Measurements from ENCODE around the gene OR10H2.
"Not testable (repeated sequence)": the region's sequence is repeated elsewhere in the genome, so short reads cannot be mapped to it uniquely, and the experiment has no call there.

OR10H2 gene

DNA sequence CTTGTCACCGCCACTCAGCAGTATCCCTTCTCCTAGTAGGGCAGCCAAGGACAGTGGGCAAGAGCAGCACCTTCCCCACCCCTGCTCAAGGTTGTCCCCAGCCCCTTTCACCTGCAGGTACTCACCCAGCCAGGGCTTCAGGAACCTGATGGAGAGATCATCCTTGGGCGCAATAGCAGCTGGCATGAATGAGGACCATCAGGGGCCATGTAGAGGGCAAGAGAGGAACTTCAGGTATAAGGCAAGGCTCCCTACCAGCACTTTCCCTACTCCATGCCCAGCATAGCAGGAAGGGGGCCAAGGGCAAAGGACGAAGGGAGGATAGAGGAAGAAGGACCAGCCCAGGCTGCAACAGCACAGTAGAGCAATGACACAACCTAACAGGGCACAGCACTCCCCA, 46.3 kb downstream of the OR10H2 start:
- not testable (repeated sequence) for DNase-seq

DNA sequence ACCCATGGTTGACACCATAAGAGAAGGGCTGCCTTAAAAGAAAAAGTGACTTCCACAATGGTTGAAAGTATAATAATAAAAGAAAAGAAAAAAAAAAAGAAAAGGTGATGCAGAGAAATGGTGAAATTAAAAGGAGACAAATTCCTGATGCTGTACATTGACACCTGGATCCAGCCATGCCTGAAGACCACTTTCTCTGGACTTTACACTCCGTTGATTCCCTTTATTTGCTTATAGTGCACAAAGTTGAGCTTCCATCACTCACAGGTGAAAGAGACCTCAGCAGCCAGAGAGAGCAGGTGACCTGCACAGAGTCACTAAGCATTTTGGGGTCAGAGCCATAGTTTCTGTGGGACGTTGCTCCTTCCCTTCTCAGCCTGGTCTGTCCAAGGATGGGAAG, 47.4 kb downstream of the OR10H2 start:
- DNase-seq: no peak

DNA sequence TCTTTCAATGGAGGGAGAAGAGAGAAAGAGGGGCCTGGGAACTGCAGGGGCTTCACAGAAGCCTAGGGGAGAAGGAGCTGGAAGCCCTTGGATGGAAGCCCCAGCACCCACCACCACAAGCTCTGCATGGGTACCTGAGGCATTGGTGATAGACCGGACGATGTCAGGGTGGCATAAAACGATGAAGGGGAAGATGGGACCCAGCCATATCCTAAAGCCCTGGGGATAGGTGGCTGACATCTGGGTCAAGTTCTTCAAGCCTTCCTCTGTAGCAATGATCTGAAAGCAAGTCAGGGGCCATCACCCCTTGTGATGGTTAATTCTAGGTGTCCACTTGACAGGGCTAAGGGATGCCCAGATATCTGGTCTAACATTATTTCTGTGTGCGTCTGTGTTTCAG, 48.4 kb downstream of the OR10H2 start:
- DNase-seq: no peak

DNA sequence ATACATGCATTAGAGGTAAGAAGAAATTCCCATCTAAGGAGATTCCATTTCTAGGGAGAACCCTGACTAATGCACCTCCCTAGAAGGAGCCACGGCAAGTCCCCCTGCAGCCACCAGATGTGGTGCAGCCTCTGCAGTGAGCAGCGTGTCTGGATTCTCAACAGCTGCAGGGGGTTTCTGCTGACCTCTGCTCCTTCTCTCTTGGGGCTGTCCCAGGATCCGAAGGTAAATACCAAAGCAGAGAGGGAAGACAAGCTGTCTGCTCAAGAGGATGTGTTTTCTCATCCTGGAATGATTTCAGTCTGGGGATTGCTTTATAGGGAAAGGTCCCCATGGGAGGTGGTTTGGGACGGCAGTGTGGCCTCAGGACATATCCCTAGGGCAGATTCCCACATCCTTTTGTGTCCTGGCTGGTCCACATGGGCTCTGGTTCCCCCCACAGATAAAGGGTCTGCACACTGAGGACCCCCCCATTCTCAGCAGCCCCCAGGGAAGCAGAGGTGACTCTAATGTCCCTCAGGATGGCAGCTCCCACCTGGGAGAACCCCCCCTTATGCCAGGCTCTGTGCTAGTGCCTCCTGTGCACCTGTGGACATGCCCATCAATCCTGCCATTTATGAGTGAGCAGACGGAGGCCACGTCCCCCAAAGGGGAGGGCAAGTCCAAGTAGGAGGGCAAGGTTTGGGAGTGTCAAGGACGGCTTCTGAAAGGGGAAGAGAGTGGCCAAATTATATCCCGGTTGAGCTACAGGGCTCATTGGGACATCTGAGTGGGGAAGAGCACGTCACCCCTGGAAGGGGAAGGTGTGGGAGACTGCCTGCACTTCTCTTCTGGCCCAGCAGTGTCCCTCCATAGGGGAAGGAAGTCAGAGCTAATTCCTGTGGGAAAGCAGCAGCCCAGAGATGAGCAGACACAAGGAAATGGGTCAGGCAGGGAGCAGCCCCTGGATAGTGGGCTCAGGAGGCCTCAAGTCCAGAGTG, 49.5 kb downstream of the OR10H2 start:
- DNase-seq: no peak
